ENCODE measurements around the gene CASTOR2. TPM values are rescaled to one million over a fixed set of nuclear protein-coding genes. Genes with fewer than 3 reads are reported as not detected.
"Not testable (repeated sequence)": the region's sequence is repeated elsewhere in the genome, so short reads cannot be mapped to it uniquely, and the experiment has no call there.

The CASTOR2 gene
- total and polyA plus RNA-seq, 4 experiments from 2014 or later, result 0.55 to 3.9 (median 2.2) TPM

DNA sequence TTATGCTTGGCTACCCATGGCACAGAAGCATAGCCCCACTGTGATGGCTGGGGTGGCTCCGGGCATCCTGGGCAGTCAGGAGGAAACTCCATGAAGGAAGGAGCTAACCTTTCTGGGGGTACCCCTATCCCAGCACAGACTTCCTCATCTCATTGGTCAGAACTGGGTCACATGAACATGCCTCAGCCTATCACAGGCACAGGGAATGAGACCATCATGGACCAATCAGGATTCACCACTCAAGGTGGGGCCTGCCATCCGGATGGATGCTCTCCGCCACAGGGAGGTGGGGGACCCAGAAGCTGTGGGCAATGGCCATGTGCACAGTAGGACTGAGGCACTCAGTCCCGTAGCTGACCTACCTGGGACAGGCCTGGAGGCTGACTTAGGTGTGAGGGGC is 6.9 kb downstream of the CASTOR2 start:
- POLR2A ChIA-PET (ENCODE audit: partially characterized antibody); H3K9me3 ChIP-seq (ENCODE audit: control insufficient read depth in 1 of 2, low read length in 2 of 2); H3K9me3 Mint-ChIP-seq; intact Hi-C loops (cut with micrococcal nuclease); H3K27ac ChIP-seq (ENCODE audit: low read depth, low read length); H3K27ac Mint-ChIP-seq; CTCF ChIA-PET (ENCODE audit: partially characterized antibody); H3K4me3 Mint-ChIP-seq; H3K36me3 ChIP-seq (ENCODE audit: insufficient read depth, low read length); H3K4me1 Mint-ChIP-seq; H3K27me3 Mint-ChIP-seq; DNase-seq; H3K4me1 ChIP-seq (ENCODE audit: insufficient read depth, low read length); H3K4me3 ChIP-seq (ENCODE audit: low read length in 2 of 2); H3K27me3 ChIP-seq (ENCODE audit: insufficient read depth, low read length); H3K36me3 Mint-ChIP-seq: not testable (repeated sequence)

- H3K36me3 Mint-ChIP-seq; H3K27me3 ChIP-seq (ENCODE audit: insufficient read depth, low read length); H3K4me1 ChIP-seq (ENCODE audit: insufficient read depth, low read length); POLR2A ChIA-PET (ENCODE audit: partially characterized antibody); CTCF ChIA-PET (ENCODE audit: partially characterized antibody); H3K27me3 Mint-ChIP-seq; intact Hi-C loops (cut with micrococcal nuclease); H3K36me3 ChIP-seq (ENCODE audit: insufficient read depth, low read length); H3K4me3 Mint-ChIP-seq; H3K9me3 Mint-ChIP-seq; H3K4me1 Mint-ChIP-seq; DNase-seq; H3K27ac ChIP-seq (ENCODE audit: low read depth, low read length); H3K9me3 ChIP-seq (ENCODE audit: control insufficient read depth in 1 of 2, low read length in 2 of 2); H3K4me3 ChIP-seq (ENCODE audit: low read length in 2 of 2); H3K27ac Mint-ChIP-seq: not testable (repeated sequence)
Observed at GRCh38 chr7:74972377-74972776, 7.9 kb downstream of the CASTOR2 start.

DNA sequence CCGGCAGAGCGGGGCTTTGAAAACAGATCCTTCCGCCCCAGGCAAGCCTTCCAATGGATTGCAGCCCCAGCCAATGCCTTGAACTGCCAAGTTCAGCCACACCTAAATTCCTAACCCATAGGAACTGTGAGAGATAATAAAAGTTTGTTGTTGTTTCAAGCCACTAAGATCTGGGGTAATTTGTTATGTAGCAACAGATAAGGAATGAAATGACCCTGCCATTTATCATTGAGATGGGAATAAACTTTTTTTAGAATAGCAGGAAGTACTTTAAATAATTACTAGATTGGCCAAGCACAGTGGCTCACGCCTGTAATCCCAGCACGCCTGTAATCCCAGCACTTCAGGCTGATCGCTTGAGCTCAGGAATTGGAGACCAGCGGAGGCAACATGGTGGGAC is 11.5 kb downstream of the CASTOR2 start:
- H3K9me3 Mint-ChIP-seq; intact Hi-C loops (cut with micrococcal nuclease); H3K27ac Mint-ChIP-seq; H3K36me3 Mint-ChIP-seq; DNase-seq; H3K9me3 ChIP-seq (ENCODE audit: control insufficient read depth in 1 of 2, low read length in 2 of 2); H3K4me3 ChIP-seq (ENCODE audit: low read length in 2 of 2); H3K4me1 ChIP-seq (ENCODE audit: insufficient read depth, low read length); H3K27me3 Mint-ChIP-seq; H3K27me3 ChIP-seq (ENCODE audit: insufficient read depth, low read length); H3K36me3 ChIP-seq (ENCODE audit: insufficient read depth, low read length); CTCF ChIA-PET (ENCODE audit: partially characterized antibody); POLR2A ChIA-PET (ENCODE audit: partially characterized antibody); H3K4me3 Mint-ChIP-seq; H3K27ac ChIP-seq (ENCODE audit: low read depth, low read length); H3K4me1 Mint-ChIP-seq: not testable (repeated sequence)

GRCh38 chr7:74977523-74977922 is 13.0 kb downstream of the CASTOR2 start:
- CTCF ChIA-PET (ENCODE audit: partially characterized antibody); POLR2A ChIA-PET (ENCODE audit: partially characterized antibody); DNase-seq; H3K27me3 ChIP-seq (ENCODE audit: insufficient read depth, low read length); H3K4me1 Mint-ChIP-seq; H3K36me3 Mint-ChIP-seq; H3K27me3 Mint-ChIP-seq; H3K4me3 Mint-ChIP-seq; intact Hi-C loops (cut with micrococcal nuclease); H3K9me3 ChIP-seq (ENCODE audit: control insufficient read depth in 1 of 2, low read length in 2 of 2); H3K27ac ChIP-seq (ENCODE audit: low read depth, low read length); H3K9me3 Mint-ChIP-seq; H3K4me3 ChIP-seq (ENCODE audit: low read length in 2 of 2); H3K27ac Mint-ChIP-seq; H3K4me1 ChIP-seq (ENCODE audit: insufficient read depth, low read length); H3K36me3 ChIP-seq (ENCODE audit: insufficient read depth, low read length): not testable (repeated sequence)

DNA sequence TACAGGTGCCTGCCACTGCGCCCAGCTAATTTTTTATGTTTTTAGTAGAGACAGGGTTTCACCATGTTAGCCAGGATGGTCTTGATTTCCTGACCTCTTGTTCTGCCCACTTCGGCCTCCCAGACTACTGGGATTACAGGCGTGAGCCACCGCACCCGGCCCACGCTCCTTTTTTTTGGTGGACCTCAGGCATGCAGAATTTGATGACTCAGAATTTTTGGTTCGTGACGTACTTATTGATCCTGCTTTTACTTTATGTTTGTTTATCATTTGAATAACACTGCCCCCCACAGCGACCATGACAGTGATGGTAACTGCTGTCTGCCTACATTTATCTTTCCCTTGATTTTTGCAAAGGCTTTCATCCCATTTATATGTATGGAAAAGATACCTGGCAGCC is 23.9 kb downstream of the CASTOR2 start:
- POLR2A ChIA-PET (ENCODE audit: partially characterized antibody); H3K9me3 Mint-ChIP-seq; CTCF ChIA-PET (ENCODE audit: partially characterized antibody): not testable (repeated sequence)

DNA sequence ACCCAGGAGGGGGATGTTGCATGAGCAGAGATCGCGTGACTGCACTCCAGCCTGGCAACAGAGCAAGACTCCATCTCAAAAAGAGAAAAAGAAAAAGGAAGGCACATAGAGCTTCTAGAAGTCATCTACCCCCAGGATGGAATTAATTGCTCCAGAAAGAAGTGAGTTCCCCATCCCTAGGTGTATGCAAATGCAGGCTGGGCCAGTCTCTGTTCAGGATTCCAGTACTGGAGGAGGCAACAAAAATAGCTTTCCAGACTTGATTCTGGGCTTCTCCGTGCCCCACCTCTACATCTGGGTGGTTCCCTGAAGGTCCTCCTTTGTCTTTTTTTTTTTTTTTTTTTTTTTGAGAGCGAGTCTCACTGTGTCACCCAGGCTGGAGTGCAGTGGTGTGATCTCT is 28.6 kb downstream of the CASTOR2 start:
- POLR2A ChIA-PET (ENCODE audit: partially characterized antibody), result no interaction called here
- intact Hi-C loops (cut with micrococcal nuclease), result no loop called here

More for the DNA sequence above, 23.9 kb downstream of the CASTOR2 start:
- H3K36me3 ChIP-seq (ENCODE audit: insufficient read depth, low read length); H3K36me3 Mint-ChIP-seq; DNase-seq; H3K27ac Mint-ChIP-seq; H3K4me3 Mint-ChIP-seq; H3K27ac ChIP-seq (ENCODE audit: low read depth, low read length); H3K9me3 ChIP-seq (ENCODE audit: control insufficient read depth in 1 of 2, low read length in 2 of 2); H3K4me1 Mint-ChIP-seq; H3K4me1 ChIP-seq (ENCODE audit: insufficient read depth, low read length); intact Hi-C loops (cut with micrococcal nuclease); H3K27me3 Mint-ChIP-seq; H3K4me3 ChIP-seq (ENCODE audit: low read length in 2 of 2); H3K27me3 ChIP-seq (ENCODE audit: insufficient read depth, low read length): not testable (repeated sequence)

DNA sequence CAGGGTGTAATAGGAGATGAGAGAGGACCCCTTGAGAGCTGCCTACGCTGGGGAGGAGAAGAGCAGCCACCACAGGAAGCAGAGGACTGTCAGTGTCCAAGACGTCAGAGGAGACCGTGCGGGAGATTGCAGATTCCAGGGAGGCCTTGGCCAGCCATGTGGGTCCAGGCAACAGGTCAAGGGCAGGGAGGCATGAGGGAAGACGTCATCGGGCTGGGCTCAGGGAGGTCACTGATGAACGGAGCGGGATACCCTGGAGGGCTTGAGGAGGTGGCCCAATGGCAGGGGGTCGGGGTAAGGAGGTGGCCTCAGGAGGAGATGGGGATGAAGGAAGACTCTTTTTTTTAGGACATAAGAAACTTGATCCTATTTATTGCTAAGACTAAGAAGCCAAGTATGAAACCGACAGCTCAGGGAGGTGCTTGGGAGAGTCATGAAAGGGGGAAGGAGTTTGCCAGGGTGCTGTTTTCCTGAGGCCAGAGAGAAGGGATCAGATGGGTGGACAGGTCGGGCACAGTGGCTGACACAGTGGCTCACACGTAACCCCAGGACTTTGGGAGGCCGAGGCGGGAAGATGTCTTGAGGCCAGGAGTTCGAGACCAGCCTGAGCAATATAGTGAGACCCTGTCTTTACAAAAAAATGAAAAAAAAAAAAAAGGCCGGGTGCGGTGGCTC is 30.5 kb downstream of the CASTOR2 start:
- H3K27me3 Mint-ChIP-seq; intact Hi-C loops (cut with micrococcal nuclease); H3K4me1 ChIP-seq (ENCODE audit: insufficient read depth, low read length); H3K9me3 Mint-ChIP-seq; H3K27ac ChIP-seq (ENCODE audit: low read depth, low read length); DNase-seq; CTCF ChIA-PET (ENCODE audit: partially characterized antibody); POLR2A ChIA-PET (ENCODE audit: partially characterized antibody); H3K27me3 ChIP-seq (ENCODE audit: insufficient read depth, low read length); H3K36me3 ChIP-seq (ENCODE audit: insufficient read depth, low read length); H3K4me3 ChIP-seq (ENCODE audit: low read length in 2 of 2); H3K9me3 ChIP-seq (ENCODE audit: control insufficient read depth in 1 of 2, low read length in 2 of 2); H3K4me1 Mint-ChIP-seq; H3K36me3 Mint-ChIP-seq: not testable (repeated sequence)
- H3K27ac Mint-ChIP-seq, result peak overlapping the region in 1 of 7 donors; percentile 18
- peak overlapping the region in 1 of 8 donors; percentile 58 for H3K4me3 Mint-ChIP-seq

More for the DNA sequence above, 28.6 kb downstream of the CASTOR2 start:
- Mint-ChIP-seq H3K4me1 (peaks cover 0 to 3% (median 0%) of the 10 kb centered on the region in 4 donors), H3K27ac (no peak overlapping the region), H3K4me3 (no peak overlapping the region), H3K27me3 (no peaks in the 10 kb centered on the region), H3K9me3 (no peaks in the 10 kb centered on the region), H3K36me3 (no peaks in the 10 kb centered on the region)
- no peaks in the 10 kb centered on the region for H3K36me3 ChIP-seq (ENCODE audit: insufficient read depth, low read length)
- no peak overlapping the region for H3K4me3 ChIP-seq (ENCODE audit: low read length in 2 of 2)
- H3K4me1 ChIP-seq (ENCODE audit: insufficient read depth, low read length), result no peaks in the 10 kb centered on the region
- CTCF ChIA-PET (ENCODE audit: partially characterized antibody), result no interaction called here
- no peaks in the 10 kb centered on the region for H3K27me3 ChIP-seq (ENCODE audit: insufficient read depth, low read length)
- no peak overlapping the region for H3K27ac ChIP-seq (ENCODE audit: low read depth, low read length)
- no peaks in the 10 kb centered on the region for H3K9me3 ChIP-seq (ENCODE audit: control insufficient read depth in 1 of 2, low read length in 2 of 2)
- DNase-seq, result no peak

GRCh38 chr7:74996361-74996760 is 31.9 kb downstream of the CASTOR2 start:
- H3K27me3 ChIP-seq (ENCODE audit: insufficient read depth, low read length); POLR2A ChIA-PET (ENCODE audit: partially characterized antibody); H3K4me3 Mint-ChIP-seq; H3K9me3 Mint-ChIP-seq; H3K27ac ChIP-seq (ENCODE audit: low read depth, low read length); H3K4me1 ChIP-seq (ENCODE audit: insufficient read depth, low read length); H3K4me1 Mint-ChIP-seq; H3K36me3 ChIP-seq (ENCODE audit: insufficient read depth, low read length); DNase-seq; H3K27me3 Mint-ChIP-seq; H3K9me3 ChIP-seq (ENCODE audit: control insufficient read depth in 1 of 2, low read length in 2 of 2); CTCF ChIA-PET (ENCODE audit: partially characterized antibody); H3K36me3 Mint-ChIP-seq; H3K4me3 ChIP-seq (ENCODE audit: low read length in 2 of 2); H3K27ac Mint-ChIP-seq; intact Hi-C loops (cut with micrococcal nuclease): not testable (repeated sequence)
